Bronchial epithelial cell (primary cell): Measurements from ENCODE around the gene MMEL1. TPM values are rescaled to one million over a fixed set of nuclear protein-coding genes. Genes with fewer than 3 reads are reported as not detected.

Experiments
- DNase-seq: peaks from one replicate; pipeline ENCODE4 v3.0.0-alpha.2; 2010; ENCODE audit warnings: low read depth
- FAIRE-seq: peaks from 2 replicates; lab custom pipeline; 2011; peaks lifted over from hg19 to GRCh38; lab: Jason Lieb, UNC
- H3K27me3 ChIP-seq: 2 replicates; pipeline ENCODE4 v1.5.1; 2011; ENCODE audit warnings: low read length; ENCODE audit not compliant: control insufficient read depth, insufficient read depth
- H3K36me3 ChIP-seq: 2 replicates; pipeline ENCODE4 v1.5.1; 2011; ENCODE audit warnings: low read length; ENCODE audit not compliant: control insufficient read depth, insufficient read depth
- H3K4me3 ChIP-seq: 2 replicates; pipeline ENCODE4 v1.5.1; 2011; ENCODE audit warnings: mild to moderate bottlenecking, low read depth, low read length, control low read depth
- total RNA-seq: library from RNA; depleted of rRNA; stranded (reverse); fragments of >200 nt; gene quantifications from 2 replicates; pipeline ENCODE4 v1.2.1, GENCODE V29; 2014
- TF ChIP-seq, protein P1 (sequence below): IDR thresholded peaks from 2 replicates; pipeline ENCODE4 v1.5.1; 2011; ENCODE audit warnings: mild to moderate bottlenecking, moderate library complexity, low read length, control low read depth, inconsistent platforms; ENCODE audit not compliant: insufficient read depth, severe bottlenecking

The MMEL1 gene
- total RNA-seq, 1 donor from 2014 or later, result not detected

DNA sequence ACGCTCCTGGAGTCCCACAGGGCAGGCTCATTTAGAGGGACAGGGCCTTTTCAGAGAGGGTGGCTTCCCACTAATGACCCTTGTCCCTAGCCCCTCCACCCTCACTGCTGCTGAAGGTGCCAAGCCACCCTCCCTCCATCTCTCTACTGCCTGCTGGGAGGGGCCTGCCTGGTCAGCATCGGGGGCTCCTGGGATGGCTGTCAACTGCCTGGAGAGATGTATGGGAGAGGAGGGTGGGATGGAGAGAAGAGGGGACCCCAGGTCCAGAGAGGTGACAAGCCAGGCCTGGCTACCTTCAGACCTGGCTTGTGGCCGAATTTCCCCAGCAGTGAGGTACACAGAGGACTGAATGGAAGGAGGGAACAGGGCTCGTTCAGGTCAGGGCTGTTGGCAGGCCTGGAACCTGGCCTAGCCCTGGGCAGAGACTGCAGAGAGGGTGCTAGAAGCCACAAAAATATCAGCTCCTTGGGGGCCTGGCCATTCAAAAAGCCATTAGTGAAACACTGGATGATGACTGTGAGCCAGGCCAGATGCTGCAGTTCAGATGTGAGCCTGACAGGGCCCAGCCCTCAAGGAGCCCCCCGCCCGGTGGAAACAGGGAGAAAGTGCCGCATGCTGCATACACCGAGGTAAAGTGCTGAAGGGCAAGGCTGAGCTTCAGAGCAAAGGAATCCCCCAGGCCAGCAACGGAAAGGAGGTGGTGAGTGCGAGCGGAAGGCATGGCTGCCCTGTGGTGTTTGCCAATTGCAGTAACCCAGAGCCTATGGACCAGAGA lies 20.0 kb downstream of the MMEL1 start:
- Histone ChIP-seq H3K4me3 (no peak overlapping the region), H3K27me3 (no peaks in the 10 kb centered on the region), H3K36me3 (no peaks in the 10 kb centered on the region)
- no peak for FAIRE-seq
- TF ChIP-seq, protein P1, sequence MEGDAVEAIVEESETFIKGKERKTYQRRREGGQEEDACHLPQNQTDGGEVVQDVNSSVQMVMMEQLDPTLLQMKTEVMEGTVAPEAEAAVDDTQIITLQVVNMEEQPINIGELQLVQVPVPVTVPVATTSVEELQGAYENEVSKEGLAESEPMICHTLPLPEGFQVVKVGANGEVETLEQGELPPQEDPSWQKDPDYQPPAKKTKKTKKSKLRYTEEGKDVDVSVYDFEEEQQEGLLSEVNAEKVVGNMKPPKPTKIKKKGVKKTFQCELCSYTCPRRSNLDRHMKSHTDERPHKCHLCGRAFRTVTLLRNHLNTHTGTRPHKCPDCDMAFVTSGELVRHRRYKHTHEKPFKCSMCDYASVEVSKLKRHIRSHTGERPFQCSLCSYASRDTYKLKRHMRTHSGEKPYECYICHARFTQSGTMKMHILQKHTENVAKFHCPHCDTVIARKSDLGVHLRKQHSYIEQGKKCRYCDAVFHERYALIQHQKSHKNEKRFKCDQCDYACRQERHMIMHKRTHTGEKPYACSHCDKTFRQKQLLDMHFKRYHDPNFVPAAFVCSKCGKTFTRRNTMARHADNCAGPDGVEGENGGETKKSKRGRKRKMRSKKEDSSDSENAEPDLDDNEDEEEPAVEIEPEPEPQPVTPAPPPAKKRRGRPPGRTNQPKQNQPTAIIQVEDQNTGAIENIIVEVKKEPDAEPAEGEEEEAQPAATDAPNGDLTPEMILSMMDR, result no peak
- no peak for DNase-seq

DNA sequence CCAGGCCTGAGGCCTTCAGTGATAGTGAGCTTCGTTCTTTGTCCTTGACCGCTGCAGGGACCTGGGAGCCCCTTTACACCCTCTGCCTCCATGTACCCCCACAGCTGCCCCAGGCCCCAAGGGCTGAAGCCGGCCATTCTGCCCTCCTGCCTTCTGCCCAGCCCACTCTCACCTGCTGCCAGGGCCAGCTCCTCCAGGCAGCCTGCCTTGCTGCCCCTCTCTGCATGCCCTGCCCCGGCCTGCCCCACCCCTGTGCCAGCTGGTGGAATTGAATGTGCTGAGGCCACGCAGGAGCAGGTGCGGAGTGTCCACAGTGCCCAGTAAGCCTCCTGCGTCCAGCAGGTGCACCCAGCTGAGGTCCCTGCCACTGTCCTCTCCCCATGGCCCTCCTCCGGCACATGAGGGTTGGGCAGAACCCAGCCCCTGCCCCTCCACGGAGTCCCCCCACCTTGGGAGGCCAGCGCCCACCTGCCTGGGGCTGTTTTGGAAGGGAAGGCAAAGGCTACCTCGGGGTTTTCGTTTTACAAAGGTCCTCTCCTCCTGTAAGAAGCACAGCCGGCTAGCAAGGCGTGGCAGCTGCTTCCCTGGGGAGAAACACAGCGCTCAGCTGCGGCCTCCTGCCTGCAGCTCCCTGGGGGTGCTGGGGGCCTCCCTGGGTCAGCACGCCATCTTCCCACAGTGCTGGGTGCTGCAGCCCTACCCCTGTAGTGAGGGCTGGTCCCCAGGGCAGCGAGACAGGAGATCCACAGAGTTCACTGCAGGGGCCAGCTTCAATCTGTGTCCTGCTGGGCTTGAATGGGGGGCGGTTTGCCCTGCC lies 21.0 kb downstream of the MMEL1 start:
- DNase-seq (no peak), FAIRE-seq (no peak)
- TF ChIP-seq, protein P1, result no peak
- no peaks in the 10 kb centered on the region for H3K27me3 ChIP-seq
- no peaks in the 10 kb centered on the region for H3K36me3 ChIP-seq
- H3K4me3 ChIP-seq, result no peak overlapping the region

DNA sequence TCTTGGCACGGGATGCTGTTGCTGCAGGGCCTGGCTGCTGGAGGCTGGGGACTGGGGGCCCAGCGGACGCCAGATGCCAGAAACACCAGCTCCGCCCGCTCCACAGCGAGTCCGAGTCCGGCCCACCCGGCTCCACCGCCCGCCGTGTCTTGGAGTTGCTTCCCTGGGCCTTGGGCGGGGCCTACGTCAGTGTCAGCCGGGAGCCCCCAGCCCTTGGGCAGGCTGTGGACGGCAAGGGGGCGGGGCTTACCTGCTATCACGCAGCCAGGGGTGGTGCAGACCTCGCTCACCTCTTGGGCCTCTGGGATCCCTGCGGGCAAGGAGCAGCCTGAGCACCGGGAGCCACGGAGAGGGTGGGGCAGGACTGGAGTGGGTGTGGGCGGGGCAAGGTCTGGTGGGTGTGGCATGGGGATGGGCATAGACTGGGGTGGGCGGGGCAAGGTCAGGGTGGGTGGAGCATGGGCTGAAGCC lies 21.8 kb downstream of the MMEL1 start:
- no peaks in the 10 kb centered on the region for H3K27me3 ChIP-seq
- H3K36me3 ChIP-seq, result no peaks in the 10 kb centered on the region
- FAIRE-seq (no peak), DNase-seq (no peak)
- no peak overlapping the region for H3K4me3 ChIP-seq
- TF ChIP-seq, protein P1, result no peak

DNA sequence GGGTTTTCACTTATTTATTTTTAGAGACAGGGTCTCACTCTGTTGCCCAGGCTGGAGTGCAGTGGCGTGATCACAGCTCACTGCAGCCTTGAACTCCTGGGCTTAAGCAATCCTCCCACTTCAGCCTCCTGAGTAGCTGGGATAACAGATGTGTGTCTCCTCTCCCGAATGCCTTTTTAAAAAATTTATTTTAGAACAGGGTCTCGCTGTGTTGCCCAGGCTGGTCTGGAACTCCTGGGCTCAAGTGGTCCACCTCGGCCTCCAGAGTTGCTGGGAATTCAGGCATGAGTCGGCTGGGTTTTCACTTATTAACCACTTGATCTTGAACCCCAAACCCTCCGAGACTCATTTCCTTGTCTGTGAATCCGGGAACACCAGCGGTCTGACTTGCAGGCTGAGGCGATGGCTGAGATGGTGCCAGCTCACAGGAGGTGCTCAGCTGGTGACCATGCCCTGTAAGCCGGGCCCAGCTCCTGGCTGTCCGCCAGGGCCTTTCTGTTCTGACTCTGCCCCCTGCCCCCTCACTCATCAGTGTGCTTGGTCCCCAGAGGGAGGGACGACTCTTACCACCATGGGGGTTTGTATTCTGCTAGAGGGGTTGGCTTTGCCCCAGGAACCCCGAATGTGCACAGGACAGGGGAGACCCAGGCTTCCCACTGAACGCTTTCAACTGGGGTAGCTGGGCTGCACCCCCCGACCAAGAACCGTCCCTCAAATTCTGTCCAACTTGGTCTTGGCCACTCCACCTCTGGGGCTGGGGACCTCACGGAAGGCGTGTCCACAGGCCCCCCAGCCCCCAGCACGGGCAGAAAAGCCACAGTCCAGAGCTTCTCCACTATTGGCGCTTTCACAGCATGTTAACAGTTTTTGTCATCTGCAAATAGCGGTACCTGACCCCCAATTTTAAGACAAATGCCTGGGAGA lies 22.5 kb downstream of the MMEL1 start:
- FAIRE-seq, result no peak
- Histone ChIP-seq H3K27me3 (no peaks in the 10 kb centered on the region), H3K4me3 (no peak overlapping the region), H3K36me3 (no peaks in the 10 kb centered on the region)
- no peak for DNase-seq
- TF ChIP-seq, protein P1, result no peak

DNA sequence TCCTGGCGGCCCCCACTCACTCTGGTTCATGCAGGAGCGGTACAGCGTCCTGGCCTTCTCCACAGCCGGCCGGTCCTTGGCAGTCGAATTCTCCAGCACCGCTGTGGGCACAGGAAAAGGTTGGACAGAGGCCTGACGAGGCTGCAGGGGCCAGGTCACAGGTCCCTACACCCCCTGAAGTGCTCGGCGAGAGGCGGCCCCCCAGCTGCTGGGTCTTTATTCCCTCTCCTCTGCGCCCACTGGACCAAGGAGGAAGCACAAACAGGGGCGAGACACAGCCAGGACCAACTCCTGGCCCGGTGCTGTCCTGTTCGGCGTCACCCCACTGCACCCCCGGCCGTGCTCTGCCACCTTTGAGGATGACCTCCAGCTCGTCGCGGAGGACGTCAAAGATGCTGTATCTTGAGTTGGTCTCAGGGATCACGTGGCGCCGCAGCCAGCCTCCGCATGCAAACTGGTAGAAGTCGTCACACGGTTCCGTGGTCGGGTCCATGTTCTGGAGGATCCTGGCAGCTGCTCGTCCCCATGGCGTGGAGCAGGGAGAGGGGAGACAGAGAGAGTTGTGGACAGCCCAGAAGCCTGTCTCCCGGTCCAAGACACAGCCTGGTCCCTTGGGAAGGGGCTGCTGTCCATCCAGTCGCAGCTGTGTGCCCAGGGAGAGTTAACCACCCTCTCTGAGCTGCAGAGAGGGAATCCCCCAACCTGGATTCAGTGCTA lies 23.3 kb downstream of the MMEL1 start:
- TF ChIP-seq, protein P1, result no peak
- no peak for DNase-seq
- Histone ChIP-seq H3K4me3 (no peak overlapping the region), H3K27me3 (no peaks in the 10 kb centered on the region), H3K36me3 (no peaks in the 10 kb centered on the region)
- FAIRE-seq, result no peak
